Activated CD4-positive, alpha-beta T cell treated with anti-CD3 and anti-CD28 coated beads, Interleukin-2, amount 10 ng/mL, durations not matched to agents 7 days and 5 days (primary cell): ENCODE data around the gene NNAT. TPM values are rescaled to one million over a fixed set of nuclear protein-coding genes. Genes with fewer than 3 reads are reported as not detected.
A peak's percentile ranks its signal among the peaks of the same experiment; 100 is the strongest.
"Not testable (repeated sequence)": the region's sequence is repeated elsewhere in the genome, so short reads cannot be mapped to it uniquely, and the experiment has no call there.

ENCODE experiments used
- CTCF ChIA-PET: fragments of 350-600 bp; sonication (Branson Sonifier 250); formaldehyde crosslinking; loops from one replicate; lab custom pipeline; 2021; ENCODE audit warnings: antibody characterized with exemption; lab: Charles Lee
- POLR2A ChIA-PET: fragments of 350-600 bp; sonication (Branson Sonifier 250); formaldehyde crosslinking; loops from one replicate; lab custom pipeline; 2021; ENCODE audit warnings: antibody characterized with exemption; lab: Charles Lee
- DNase-seq: peaks from one replicate; pipeline ENCODE4 v3.0.0-alpha.2; 2020
- H3K27ac Mint-ChIP-seq: one replicate; pipeline ENCODE4 v1.8.0; 2021; ENCODE audit warnings: mild to moderate bottlenecking, moderate library complexity, mixed read lengths
- H3K27me3 Mint-ChIP-seq: one replicate; pipeline ENCODE4 v1.8.0; 2021; ENCODE audit warnings: mixed read lengths
- H3K36me3 Mint-ChIP-seq: one replicate; pipeline ENCODE4 v1.8.0; 2021; ENCODE audit warnings: low read depth, mixed read lengths
- H3K4me1 Mint-ChIP-seq: one replicate; pipeline ENCODE4 v1.8.0; 2021; ENCODE audit warnings: mixed read lengths
- H3K4me3 Mint-ChIP-seq: one replicate; pipeline ENCODE4 v1.8.0; 2021; ENCODE audit warnings: mild to moderate bottlenecking, moderate library complexity, mixed read lengths
- H3K9me3 Mint-ChIP-seq: one replicate; pipeline ENCODE4 v1.8.0; 2021; ENCODE audit warnings: mixed read lengths
- total RNA-seq, 2 experiments: library from RNA; stranded (reverse); gene quantifications; one replicate each; pipeline ENCODE4 v1.2.3, GENCODE V29; 2021

Gene NNAT
- total RNA-seq = under 1 TPM in 1 of 2 experiments, not detected in 1; 0.17 TPM

GRCh38 chr20:37521061-37521771 is at the start of gene NNAT:
TSS of gene NNAT (plus strand) at chr20:37521250. CDS start at chr20:37521332, 82 bp downstream.
- POLR2A ChIA-PET = no interaction called here
- peaks cover 5% of the 10 kb centered on the region for H3K27me3 Mint-ChIP-seq
- no peak within 1 kb of the TSS for H3K27ac Mint-ChIP-seq
- peaks cover 40% of the 10 kb centered on the region for H3K4me1 Mint-ChIP-seq
- no peaks in the 10 kb centered on the region for H3K9me3 Mint-ChIP-seq
- CTCF ChIA-PET = no interaction called here
- DNase-seq = no peak
- H3K36me3 Mint-ChIP-seq = peaks cover 13% of the 10 kb centered on the region
- peak within 1 kb of the TSS; percentile 56 for H3K4me3 Mint-ChIP-seq

GRCh38 chr20:37471741-37472235 is 49.3 kb upstream of the NNAT start:
- H3K4me3 Mint-ChIP-seq = no peak overlapping the region
- peaks cover 8% of the 10 kb centered on the region for H3K27me3 Mint-ChIP-seq

GRCh38 chr20:37472435-37472834 is 48.6 kb upstream of the NNAT start:
- POLR2A ChIA-PET, DNase-seq, H3K4me1 Mint-ChIP-seq, H3K4me3 Mint-ChIP-seq, H3K27ac Mint-ChIP-seq, H3K9me3 Mint-ChIP-seq, H3K27me3 Mint-ChIP-seq, H3K36me3 Mint-ChIP-seq: not testable (repeated sequence)
- CTCF ChIA-PET = interaction anchor here (0.7 kb wide), 1 partner anchor 113 kb away, joined by 4 read pairs; no protein-coding TSS in a partner anchor

More at GRCh38 chr20:37471741-37472235, 49.3 kb upstream of the NNAT start:
- POLR2A ChIA-PET = no interaction called here
- no peaks in the 10 kb centered on the region for H3K4me1 Mint-ChIP-seq
- CTCF ChIA-PET = no interaction called here
- no peaks in the 10 kb centered on the region for H3K36me3 Mint-ChIP-seq
- H3K9me3 Mint-ChIP-seq = no peaks in the 10 kb centered on the region
- no peak for DNase-seq
- no peak overlapping the region for H3K27ac Mint-ChIP-seq

GRCh38 chr20:37473249-37474000 is 47.6 kb upstream of the NNAT start:
- no peak for DNase-seq
- ChIA-PET POLR2A (no interaction called here), CTCF (no interaction called here)
- Mint-ChIP-seq H3K27ac (no peak overlapping the region), H3K4me1 (no peaks in the 10 kb centered on the region), H3K27me3 (peaks cover 11% of the 10 kb centered on the region), H3K4me3 (no peak overlapping the region), H3K9me3 (no peaks in the 10 kb centered on the region), H3K36me3 (no peaks in the 10 kb centered on the region)

- Mint-ChIP-seq H3K9me3 (no peaks in the 10 kb centered on the region), H3K36me3 (no peaks in the 10 kb centered on the region), H3K27me3 (peaks cover 11% of the 10 kb centered on the region), H3K4me3 (no peak overlapping the region), H3K27ac (no peak overlapping the region), H3K4me1 (no peaks in the 10 kb centered on the region)
- POLR2A ChIA-PET = no interaction called here
- CTCF ChIA-PET = no interaction called here
- DNase-seq = no peak
Measured at GRCh38 chr20:37474386-37474785, 46.7 kb upstream of the NNAT start.

- Mint-ChIP-seq H3K4me1 (no peaks in the 10 kb centered on the region), H3K27ac (no peak overlapping the region), H3K36me3 (no peaks in the 10 kb centered on the region), H3K4me3 (no peak overlapping the region), H3K9me3 (no peaks in the 10 kb centered on the region), H3K27me3 (peaks cover 11% of the 10 kb centered on the region)
- POLR2A ChIA-PET = no interaction called here
- CTCF ChIA-PET = no interaction called here
- DNase-seq = no peak
Measured at GRCh38 chr20:37475252-37475651, 45.8 kb upstream of the NNAT start.

- POLR2A ChIA-PET = no interaction called here
- CTCF ChIA-PET = no interaction called here
- Mint-ChIP-seq H3K27ac (no peak overlapping the region), H3K4me3 (no peak overlapping the region), H3K4me1 (no peaks in the 10 kb centered on the region), H3K9me3 (no peaks in the 10 kb centered on the region), H3K27me3 (peaks cover 18% of the 10 kb centered on the region), H3K36me3 (no peaks in the 10 kb centered on the region)
- no peak for DNase-seq
Measured at GRCh38 chr20:37477041-37477440, 44.0 kb upstream of the NNAT start.

GRCh38 chr20:37479266-37479665 is 41.8 kb upstream of the NNAT start:
- Mint-ChIP-seq H3K36me3 (no peaks in the 10 kb centered on the region), H3K27ac (no peak overlapping the region), H3K4me3 (no peak overlapping the region), H3K9me3 (no peaks in the 10 kb centered on the region), H3K27me3 (peaks cover 21% of the 10 kb centered on the region), H3K4me1 (no peaks in the 10 kb centered on the region)
- ChIA-PET POLR2A (no interaction called here), CTCF (interaction anchor here (0.6 to 1.5 kb wide), 2 partner anchors 23 to 1341 kb away, joined by 3 to 4 read pairs; no protein-coding TSS in a partner anchor)
- no peak for DNase-seq

- Mint-ChIP-seq H3K9me3 (no peaks in the 10 kb centered on the region), H3K36me3 (no peaks in the 10 kb centered on the region), H3K4me3 (no peak overlapping the region), H3K27me3 (peaks cover 26% of the 10 kb centered on the region), H3K4me1 (no peaks in the 10 kb centered on the region), H3K27ac (no peak overlapping the region)
- ChIA-PET POLR2A (no interaction called here), CTCF (no interaction called here)
- DNase-seq = no peak
Measured at GRCh38 chr20:37479925-37480691, 40.9 kb upstream of the NNAT start.

GRCh38 chr20:37480919-37481318 is 40.1 kb upstream of the NNAT start:
- Mint-ChIP-seq H3K27me3 (peaks cover 24% of the 10 kb centered on the region), H3K36me3 (no peaks in the 10 kb centered on the region), H3K4me3 (no peak overlapping the region), H3K27ac (no peak overlapping the region), H3K4me1 (no peaks in the 10 kb centered on the region), H3K9me3 (no peaks in the 10 kb centered on the region)
- DNase-seq = no peak
- ChIA-PET POLR2A (no interaction called here), CTCF (interaction anchor here (0.6 kb wide), 1 partner anchor 273 kb away, joined by 4 read pairs; no protein-coding TSS in a partner anchor)

- Mint-ChIP-seq H3K27ac (no peak overlapping the region), H3K4me1 (no peaks in the 10 kb centered on the region), H3K4me3 (no peak overlapping the region), H3K27me3 (peaks cover 20% of the 10 kb centered on the region), H3K9me3 (no peaks in the 10 kb centered on the region), H3K36me3 (no peaks in the 10 kb centered on the region)
- CTCF ChIA-PET = interaction anchor here (0.6 kb wide), 1 partner anchor 273 kb away, joined by 4 read pairs; no protein-coding TSS in a partner anchor
- POLR2A ChIA-PET = no interaction called here
- no peak for DNase-seq
Measured at GRCh38 chr20:37481610-37482009, 39.4 kb upstream of the NNAT start.

- no peak for DNase-seq
- Mint-ChIP-seq H3K36me3 (no peaks in the 10 kb centered on the region), H3K27me3 (peaks cover 20% of the 10 kb centered on the region), H3K4me1 (no peaks in the 10 kb centered on the region), H3K27ac (no peak overlapping the region), H3K4me3 (no peak overlapping the region), H3K9me3 (no peaks in the 10 kb centered on the region)
- ChIA-PET POLR2A (no interaction called here), CTCF (no interaction called here)
Measured at GRCh38 chr20:37484331-37484730, 36.7 kb upstream of the NNAT start.
